ENCODE data around the gene TMEM156.
A peak's percentile ranks its signal among the peaks of the same experiment; 100 is the strongest.

TMEM156 gene, protein sequence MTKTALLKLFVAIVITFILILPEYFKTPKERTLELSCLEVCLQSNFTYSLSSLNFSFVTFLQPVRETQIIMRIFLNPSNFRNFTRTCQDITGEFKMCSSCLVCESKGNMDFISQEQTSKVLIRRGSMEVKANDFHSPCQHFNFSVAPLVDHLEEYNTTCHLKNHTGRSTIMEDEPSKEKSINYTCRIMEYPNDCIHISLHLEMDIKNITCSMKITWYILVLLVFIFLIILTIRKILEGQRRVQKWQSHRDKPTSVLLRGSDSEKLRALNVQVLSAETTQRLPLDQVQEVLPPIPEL

DNA sequence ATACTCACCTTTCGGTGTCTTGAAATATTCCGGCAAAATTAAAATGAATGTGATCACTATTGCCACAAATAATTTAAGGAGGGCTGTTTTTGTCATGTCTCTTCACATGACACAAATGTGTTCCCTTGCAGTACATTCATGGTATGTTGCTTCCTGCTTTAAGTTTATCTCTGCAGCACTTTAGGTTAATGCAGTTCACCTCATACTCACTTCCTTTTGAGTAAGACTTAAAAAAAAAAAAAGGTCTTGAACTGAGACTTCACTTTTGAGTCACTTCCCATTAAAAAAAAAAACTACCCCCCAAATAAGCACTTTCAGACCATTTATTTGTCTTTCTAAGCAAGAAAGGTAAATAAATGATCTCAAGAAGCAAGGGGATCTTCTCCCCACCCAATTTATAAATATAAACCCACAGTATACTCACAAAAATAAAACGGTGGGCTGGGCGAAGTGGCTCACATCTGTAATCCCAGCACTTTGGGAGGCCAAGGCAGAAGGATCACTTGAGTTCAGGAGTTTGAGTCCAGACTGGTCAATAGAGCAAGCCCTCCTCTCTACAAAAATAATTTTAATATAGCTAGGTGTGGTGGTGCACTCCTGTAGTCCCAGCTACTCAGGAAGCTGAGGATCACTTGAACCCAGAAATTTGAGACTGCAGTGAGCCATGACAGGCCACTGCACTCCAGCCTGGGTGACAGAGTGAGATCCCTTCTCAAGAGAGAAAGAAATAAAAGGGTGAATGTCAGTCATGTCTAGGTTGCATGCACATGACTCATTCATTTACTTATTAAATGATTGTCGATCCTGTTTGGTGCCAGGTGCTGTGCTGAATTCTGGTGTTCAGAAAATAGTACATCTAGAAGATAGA is at the start of gene TMEM156:
TMEM156 (minus strand) TSS at position 192 of the 868 bp plus-strand sequence; CDS start at position 96, 96 bp downstream.
- DNase-seq, result peak in 1 of 2 experiments; percentile 50

DNA sequence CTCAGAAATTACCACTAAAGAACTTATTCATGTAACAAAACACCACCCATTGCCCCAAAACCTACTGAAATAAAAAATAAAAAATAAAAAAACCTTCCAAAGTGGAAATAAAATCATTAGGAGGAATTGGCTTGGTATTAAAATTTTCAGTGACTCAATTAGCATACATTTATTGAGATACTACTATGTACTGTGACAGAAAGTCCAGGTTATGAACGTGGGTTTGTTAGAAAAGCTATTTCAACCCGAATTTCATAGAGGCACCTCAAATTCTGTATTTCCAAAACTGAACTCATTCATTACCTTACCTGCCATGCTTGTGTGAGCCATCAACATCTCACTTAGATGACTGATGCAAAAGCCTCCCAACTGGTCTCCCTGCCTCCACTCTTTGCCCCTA is 46.6 kb upstream of the TMEM156 start:
- DNase-seq, result no peak

DNA sequence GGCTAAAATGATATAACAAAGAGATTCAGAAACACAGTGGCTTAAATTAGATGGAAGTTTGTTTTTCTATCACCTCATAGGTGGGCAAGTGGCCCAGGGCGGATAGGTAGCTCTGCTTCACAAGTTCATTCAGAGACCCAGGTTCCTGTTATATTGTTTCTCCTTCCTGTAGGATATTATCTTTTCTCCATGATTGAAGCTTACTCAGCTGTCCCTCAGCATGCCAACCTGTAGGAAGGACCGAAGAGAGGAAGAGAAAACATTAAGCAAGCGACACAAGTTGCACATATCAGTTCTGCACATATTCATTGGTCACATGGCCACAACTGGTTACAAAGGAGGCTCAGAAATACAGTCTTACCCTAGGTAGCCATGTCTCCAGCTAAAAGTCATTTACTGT is 36.7 kb upstream of the TMEM156 start:
- DNase-seq, result no peak

DNA sequence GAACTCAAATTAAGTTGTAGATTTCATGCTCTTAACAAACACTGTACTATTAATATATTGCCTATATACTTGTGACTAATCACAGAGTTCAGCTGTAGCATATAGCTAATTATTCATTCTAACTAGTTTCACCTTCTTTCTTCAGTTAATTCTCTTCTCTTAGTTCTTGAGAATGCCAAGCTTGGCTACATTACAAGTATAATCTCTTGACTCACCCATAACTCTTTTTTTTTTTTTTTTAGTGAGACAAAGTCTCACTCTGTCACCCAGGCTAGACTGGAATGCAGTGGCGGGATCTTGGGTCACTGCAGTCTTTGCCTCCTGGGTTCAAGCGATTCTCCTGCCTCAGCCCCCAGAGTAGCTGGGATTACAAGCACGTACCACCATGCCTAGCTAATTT is 35.2 kb upstream of the TMEM156 start:
- no peak for DNase-seq

DNA sequence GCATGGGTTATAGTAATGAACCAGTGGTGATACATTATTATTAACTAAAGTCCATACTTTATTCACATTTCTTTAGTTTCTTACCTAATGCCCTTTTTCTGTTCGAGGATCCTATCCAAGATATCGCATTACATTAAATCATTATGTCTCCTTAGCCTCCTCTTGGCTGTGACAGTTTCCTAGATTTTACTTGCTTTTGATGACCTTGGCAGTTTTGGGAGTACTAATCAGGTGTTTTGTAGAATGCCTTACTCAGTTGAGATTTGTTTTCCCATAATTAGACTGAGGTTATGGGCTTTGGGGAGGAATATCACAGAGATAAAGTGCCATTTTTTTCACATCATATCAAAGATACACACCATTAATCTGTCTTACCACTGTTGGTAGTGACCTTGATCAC is 34.8 kb upstream of the TMEM156 start:
- DNase-seq, result no peak

DNA sequence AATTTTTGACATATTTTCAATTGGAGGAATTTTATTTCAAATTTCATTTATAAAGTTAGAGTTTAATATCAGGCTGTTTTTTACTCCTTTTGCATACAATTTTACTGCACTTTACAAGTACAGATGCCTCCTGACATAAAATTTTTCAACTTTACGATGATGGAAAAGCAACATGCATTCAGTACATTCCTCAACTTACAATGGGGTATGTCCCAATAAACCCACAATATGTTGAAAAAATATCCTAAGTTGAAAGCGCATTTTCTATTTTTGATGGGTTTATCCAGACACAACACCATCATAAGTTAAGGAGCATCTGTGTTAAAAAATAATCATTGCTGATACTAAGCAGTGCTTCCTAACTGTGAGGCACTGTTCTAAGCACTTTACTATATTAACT is 34.2 kb upstream of the TMEM156 start:
- DNase-seq, result no peak

DNA sequence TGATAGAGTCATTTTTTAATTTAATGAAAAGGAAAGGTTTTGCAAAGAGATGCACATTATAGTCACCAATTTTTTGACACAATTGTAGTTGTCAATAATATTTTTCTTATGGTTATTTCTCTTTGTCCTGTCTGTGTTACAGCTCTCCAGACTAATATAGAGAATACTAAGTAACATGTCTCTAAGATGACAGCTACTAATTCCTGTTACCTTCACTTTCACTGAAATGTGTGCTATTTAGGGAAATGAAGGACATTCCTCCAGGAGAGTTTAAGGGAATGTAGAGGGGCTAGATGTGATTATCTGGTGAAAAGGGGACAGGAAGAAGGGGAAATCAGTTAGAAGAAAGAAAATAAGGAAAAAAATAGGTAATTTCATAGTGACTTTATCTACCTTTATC is 31.2 kb upstream of the TMEM156 start:
- DNase-seq, result no peak

DNA sequence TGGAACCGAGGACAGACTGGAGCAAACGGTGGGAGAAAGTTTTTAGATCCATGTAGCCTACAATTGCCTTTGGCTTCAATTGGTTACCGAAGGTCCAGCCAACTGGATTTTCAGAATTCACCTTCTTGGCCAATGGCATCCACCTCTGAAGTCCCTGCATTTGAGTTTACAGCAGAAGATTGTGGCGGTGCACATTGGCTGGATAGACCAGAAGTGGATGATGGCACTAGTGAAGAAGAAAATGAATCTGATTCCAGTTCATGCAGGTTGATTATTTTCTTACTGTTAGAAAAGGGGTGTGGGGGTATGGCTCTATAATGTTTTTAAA is 30.5 kb upstream of the TMEM156 start:
- no peak for DNase-seq

DNA sequence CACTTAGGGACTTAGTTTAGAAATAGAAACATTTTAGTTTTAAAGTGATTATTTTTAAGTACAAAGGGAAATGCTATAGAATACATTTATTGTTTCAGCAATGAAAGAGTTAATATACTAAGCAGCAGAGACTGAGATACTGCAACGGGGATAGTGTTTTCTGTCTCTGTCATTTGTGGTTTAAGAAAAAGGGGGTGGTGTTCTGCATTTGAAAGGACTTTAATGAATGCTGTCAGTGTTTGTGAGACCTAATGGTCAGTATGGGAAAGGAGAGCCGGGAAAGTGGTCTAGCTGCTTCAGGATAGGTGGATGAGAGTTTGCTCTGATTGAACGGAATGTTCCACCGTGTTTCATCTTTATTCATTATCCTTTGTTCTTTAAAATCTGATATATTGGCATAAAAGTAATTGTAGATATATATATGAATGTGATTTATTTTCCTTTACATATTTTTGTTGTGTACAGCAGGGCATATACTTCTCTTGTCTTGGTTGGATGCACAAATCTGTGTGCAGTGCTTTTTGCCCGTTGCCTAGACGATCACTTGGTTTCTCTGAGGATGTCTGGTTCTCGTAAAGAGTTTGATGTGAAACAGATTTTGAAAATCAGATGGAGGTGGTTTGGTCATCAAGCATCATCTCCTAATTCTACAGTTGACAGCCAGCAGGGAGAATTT is 30.0 kb upstream of the TMEM156 start, which contains the start of gene KLHL5:
KLHL5 (plus strand) TSS at position 139 of the 676 bp plus-strand sequence; CDS start at position 560, 421 bp downstream.
- DNase-seq, result no peak

DNA sequence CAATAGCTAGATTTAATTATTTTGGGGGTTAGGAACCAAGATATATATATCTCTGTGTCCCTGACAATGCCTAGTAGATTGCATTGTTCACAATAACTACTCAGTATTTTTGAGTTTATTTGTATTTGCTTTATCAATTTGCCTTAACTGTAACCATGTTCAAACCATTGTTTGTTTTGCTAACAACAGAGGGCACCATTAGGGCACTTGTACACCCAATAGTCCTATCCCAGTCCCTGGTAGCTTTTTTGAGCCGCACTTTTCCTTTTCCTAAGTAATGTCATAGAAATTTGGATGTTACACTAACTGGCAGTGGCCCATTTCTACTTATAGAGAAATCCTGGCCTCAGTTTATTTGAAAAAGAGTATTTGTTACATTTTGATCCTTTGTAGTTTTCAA is 29.2 kb upstream of the TMEM156 start:
- DNase-seq, result no peak

DNA sequence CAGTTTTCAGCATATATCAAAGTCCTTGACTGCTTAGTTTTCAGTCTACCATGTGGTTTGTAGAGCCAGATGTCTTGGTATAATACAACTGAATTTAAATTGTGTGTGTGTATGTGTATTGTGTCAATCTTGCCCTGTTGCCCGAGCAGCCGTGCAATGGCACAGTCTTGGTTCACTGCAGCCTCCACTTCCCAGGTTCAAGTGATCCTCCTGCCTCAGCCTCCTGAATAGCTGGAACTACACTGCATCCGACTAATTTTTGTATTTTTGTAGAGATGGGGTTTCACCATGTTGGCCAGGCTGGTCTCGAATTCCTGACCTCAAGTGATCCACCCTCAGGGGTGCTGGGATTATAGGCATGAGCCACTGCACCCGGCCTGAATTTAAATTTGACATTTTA is 23.8 kb upstream of the TMEM156 start:
- no peak for DNase-seq

DNA sequence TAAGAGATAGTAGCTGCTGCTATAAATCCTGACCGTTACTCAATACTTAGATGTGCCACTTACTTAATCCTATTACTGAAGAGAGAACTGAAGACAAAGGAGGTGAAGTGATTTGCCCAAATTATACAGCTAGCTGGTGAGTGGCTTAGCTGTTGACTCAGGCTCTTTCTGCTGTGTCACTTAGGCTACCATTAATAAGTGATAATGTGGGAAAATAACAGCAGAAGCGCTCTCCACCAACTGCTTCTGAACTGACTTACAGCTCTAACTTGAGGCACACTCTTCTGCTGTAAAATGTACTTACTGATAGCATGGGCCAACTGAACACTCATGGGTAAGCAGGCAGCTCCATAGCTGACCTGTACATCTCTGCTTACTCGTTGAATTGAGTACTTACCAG is 22.3 kb upstream of the TMEM156 start:
- DNase-seq, result no peak

DNA sequence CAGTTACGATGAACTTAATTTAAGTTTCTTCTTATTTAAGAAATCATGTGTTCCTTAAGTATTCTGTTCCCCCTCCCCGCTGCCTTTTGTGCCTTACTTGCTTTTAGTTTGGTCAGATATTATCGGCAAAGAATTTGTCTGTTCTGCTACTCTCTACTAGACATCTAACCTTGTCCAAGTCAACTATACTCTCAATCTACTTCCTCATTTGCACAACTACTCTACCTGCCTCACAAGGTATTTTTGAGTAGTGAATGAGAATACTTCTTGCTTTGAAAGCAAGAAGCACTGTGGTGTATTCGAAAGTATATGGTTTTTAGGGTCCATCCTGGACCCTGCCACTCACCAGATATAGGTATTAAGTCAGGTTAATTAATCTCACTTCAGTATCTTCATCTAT is 21.8 kb upstream of the TMEM156 start:
- DNase-seq, result no peak

DNA sequence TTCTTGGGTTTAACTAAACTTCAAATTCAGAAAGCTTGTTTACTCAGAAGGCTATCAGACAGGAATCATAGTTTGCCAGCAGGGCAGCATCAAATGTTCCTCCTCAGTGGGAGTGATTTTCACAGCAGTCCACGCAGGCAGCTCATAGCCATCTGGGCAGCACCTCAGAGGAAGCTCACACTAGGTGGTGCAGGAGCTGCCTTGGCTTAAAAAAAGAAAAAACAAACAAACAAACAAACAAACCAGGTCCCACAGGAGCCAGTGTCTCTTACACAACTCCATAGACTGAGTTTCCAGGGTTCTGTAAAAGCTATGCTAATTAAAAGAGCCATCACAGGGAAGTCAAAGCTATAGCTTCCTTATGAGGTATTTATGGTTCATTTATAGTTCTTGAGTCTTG is 19.3 kb upstream of the TMEM156 start:
- no peak for DNase-seq

DNA sequence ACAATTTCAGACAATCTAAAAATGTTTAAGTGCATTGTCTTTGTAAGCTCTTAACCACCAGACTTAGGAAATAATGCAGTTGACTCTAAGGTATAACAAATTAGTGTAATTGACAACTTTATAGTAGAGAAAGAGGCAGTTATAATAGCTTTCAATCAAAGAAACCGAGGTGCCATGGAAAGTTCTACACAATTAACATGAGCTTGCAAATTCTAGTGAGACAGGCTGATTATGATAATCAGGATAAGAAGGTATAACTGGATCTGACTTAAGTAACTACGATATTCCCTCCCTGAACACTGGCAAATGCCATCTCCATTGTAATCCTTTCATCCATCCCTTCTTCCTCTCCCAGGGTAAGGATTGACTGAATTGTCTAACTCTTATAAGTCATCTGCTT is 18.4 kb upstream of the TMEM156 start:
- no peak for DNase-seq

DNA sequence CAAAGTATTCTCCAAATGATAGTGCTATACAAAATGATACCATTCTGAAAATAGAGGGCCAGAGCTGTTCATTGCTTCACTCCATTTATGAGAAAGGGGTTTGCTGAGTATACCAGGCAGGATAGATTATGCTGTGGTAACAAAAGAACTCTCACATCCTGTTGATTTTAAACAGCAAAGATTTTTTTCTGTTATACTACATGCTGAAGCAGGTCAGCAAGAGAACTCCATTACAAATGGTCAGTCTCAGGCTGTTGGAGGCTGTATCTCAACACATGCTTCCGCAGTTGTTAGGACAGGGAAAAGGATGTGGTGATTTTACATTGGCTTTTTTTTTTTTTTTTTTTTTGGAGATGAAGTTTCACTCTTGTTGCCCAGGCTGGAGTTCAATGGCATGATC is 16.1 kb upstream of the TMEM156 start:
- DNase-seq, result no peak

DNA sequence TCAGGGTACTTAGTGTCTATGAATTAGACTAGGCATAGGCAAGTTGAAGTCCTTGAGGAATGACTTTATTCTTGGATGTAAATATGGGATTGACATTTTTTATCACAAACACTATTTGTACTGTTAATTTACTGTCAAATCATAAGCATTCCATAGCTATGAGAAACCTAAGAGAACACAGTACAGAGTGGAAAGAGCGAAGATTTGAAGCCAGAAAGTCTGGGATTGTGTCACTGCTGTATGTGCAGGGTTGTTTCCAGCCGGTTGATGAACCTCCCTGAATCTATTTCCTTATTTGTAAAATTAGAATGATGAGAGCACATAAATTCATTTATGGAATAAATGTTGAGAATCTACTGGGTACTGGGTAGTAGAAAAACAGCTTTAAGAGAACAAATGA is 15.5 kb upstream of the TMEM156 start:
- DNase-seq, result no peak

DNA sequence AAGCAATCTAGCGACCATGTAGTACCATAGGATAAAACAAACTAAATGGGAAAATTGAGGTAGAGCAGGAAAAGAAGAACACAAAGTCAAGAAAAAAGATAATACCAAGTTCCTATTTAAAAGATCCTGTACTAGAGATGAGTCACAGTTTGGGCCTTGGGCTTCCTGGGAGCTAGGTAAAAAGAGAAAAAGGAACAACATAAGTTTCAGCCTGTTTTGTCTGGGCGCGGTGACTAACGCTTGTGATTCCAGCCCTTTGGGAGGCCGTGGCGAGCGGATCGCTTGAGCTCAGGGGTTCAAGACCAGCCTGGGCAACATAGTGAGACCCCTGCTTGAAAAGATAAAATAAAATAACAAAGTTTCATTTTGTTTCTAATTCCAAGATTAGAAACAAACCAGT is 14.0 kb upstream of the TMEM156 start:
- no peak for DNase-seq

DNA sequence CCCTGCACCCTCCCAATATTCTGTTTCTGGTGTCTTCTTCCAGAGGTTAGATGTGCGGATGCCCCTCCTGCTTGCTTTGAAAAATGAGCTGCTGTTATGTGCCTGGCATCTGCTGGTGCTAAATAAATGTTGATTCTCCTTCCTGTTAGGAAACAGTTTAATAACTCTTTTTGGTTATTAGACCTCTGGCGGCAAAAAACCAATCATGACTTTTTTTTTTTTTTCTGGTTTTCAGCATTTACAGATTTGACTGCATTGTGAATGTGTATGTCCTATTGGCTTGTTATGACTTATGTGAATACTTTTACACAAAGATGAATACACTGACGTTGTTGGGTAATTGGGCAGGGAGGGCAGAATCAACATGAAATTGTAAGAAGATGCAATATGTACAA is 13.6 kb upstream of the TMEM156 start:
- DNase-seq, result no peak

DNA sequence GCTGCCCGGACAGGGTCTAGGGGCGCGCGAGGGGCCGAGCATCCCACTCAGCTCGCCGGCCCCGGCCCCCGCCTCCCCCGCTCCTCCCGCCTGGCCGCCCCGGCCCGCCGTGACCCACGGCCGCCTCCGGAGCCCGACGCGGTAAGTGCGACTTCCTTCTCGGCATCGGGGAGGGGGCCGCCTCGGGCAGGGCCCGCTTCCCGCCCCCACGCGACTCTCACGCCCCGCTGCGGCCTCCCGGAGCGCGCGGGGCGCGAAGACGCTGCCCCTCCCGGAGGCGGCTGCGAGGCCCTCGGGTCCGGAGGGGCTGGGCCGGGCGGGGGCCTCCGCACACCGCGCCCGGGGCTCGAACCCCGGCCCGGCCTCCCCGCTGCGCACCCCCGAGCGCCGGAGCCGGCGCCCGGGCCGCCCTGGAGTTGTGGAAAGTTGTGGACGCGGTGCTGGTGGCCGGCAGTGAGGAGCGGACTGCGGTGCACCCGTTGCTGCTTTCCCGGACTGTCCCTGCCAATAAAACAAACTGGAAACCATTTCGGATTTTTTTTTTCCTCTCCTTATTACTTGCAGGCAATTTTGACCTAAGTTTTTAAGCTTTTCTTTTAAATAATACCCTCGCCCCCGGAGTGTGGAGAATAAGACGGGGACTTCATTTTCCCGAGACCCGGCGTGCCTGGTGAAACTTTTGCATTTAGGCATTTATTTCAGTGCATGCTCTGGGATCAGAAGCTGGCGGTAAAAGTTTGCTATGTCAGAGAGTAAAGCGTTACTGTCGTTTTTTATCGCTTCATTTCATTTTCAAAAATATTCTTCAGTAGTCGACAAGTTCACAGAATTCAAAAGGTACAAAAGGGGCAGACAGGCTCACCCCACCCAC is 13.0 kb upstream of the TMEM156 start:
- peak; percentile 36 to 44 for DNase-seq

DNA sequence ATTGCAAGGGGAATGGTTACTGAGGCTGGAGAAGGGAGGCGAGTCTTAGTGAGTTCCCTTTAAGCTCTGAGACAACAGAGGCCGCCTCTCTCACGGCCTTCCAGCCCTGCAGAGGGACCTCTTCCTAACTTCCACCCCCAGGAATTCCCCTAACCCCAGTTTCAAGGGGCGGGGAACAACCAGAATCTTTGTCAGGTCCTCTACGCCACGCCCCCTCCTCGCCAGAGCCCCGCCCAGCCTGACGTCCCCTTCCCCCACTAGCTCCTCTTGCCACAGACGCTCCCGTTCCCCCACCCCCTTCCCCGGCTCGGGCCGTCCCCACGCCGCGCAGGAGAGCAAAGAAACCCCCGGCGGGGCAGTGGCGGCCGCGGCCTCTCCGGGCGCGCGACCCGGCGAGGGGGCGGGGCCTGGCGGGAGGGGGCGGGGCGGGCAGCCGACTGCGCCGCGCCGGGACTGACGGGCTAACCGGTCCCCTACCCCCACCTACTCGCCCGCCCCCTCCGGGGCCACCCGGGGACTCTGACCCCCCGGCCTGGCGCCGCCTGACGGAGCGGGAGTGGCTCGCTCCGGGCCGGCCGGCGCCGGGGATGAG is 12.3 kb upstream of the TMEM156 start:
- DNase-seq, result peak; percentile 99

DNA sequence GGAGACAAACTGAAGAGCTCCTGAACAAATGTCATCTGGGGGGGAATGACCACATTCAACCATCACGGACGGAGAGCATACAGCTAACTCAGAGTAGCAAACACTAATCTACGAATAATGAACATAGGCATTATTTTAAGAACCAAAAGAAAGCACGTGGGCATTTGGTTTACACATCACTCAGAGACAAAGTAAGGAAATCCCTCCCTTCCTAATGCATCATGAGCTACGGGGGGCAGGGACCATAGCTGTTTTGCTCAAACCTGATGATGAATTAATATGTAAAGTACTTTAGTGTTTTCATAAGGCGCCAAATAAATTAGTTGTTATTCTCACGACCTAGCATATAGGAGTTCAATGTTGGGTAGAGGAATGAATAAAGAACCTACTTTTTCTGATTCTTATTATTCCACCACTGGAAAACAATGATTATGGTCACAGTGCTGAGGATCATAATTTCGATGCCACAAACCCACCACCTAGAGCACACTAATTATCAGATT is 11.7 kb upstream of the TMEM156 start:
- DNase-seq, result no peak
